Muscle of back (tissue), 11 donors: ENCODE data around the gene CCL25. TPM values are rescaled to one million over a fixed set of nuclear protein-coding genes. Genes with fewer than 3 reads are reported as not detected.

ENCODE experiments used
- DNase-seq, 3 donors: peaks; one replicate each; pipeline versions ENCODE4 v3.0.0 to v3.0.0-alpha.2; 2013
- polyA plus RNA-seq, 10 donors: library from polyadenylated mRNA; unstranded; fragments of 120-200 nt; gene quantifications; one replicate each; pipeline ENCODE4 v1.2.1, GENCODE V29; 2013; ENCODE audit not compliant: insufficient read length in 10 of 10

CCL25 gene
- polyA plus RNA-seq, 10 donors, result 0.18 to 0.33 (median 0.27) TPM; not detected in 6

DNA sequence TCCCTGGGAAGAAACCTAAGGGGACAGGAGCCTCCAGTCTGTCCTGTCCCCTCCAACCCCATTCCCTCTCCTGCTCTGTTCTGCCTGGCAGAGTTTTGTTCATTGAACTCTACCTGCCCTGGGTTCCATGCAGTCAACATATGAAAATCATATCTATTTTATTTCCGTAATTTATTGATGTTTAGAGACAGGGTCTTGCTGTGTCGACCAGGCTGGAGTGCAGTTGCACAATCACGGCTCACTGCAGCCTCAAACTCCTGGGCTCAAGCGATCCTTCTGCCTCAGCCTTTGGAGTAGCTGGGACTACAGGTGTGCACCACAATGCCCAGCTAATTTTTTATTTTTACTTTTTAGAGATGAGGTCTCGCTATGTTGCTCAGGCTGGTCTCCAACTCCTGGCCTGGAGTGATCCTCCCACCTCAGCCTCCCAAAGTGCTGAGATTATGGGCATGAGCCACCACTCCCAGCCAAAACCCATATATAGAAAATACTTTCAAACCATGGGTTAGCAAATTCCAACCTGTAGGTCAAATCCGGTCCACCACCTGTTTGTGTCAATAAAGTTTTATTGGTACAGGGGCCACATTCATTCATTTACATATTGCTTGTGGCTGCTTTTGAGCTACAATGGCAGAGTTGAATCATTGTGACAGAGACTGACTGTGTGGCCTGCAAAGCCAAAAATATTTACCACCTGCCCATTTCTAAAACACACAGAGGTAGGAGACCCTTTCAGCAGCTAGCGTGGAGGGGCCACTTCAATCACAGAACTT, 57.5 kb downstream of the CCL25 start:
- no peak for DNase-seq

DNA sequence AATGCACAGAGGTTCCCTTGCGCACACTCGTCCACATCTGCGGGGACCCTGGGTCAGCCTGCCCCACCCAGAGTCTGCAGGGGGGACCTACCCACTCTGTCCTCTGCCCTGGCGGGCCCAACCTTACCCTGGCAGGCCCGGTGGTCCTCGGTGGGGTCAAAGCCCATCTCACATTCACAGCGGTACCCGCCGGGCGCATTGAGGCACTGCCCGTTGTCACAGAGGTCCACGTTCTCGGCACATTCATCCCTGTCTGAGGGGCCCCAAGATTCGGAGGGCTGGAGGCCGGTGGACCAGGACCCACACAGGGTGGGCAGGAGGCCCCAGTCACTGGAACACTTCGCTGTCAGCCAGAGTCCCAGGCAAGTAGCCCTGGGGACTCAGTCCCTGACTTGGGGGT, 58.4 kb downstream of the CCL25 start:
- no peak for DNase-seq

DNA sequence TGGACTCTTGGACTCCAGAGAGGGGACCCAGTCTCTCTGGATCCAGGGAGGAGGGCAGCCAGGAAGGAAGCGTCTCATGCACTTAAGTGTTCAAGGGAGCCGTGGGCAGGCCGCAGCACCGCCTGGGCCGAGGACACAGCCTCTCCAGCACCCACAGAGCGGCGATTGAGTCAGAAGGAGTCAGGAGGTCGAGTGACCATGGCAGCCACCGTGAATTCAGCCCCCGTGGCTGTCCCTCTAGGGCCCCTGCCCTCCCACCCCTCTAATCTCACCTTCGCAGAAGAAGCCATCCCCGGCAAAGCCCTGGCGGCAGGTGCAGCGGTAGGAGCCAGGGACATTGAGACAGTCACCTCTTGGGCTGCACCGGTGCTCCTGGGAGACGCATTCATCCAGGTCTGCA, 58.8 kb downstream of the CCL25 start:
- DNase-seq, result no peak

Other genes with a start within 250 kb of the CCL25 start
- 10 to 100 TPM; 11.1 to 14.8 (median 13.3) TPM for gene EVI5L, start 222.5 kb upstream of the CCL25 start, polyA plus RNA-seq
- under 1 TPM; 0.07 to 0.49 (median 0.30) TPM for gene PRR36, start 178.4 kb upstream of the CCL25 start, polyA plus RNA-seq
- gene LRRC8E, start 164.2 kb upstream of the CCL25 start, polyA plus RNA-seq, result under 1 TPM in 7 of 10 donors, not detected in 3; 0.11 to 0.61 (median 0.27) TPM
- gene MAP2K7, start 148.9 kb upstream of the CCL25 start, polyA plus RNA-seq, result 10 to 100 TPM; 14.9 to 24.6 (median 20.6) TPM
- under 1 TPM in 5 of 10 donors, not detected in 5; 0.23 to 0.52 (median 0.46) TPM for gene TGFBR3L, start 137.9 kb upstream of the CCL25 start, polyA plus RNA-seq
- 10 to 100 TPM; 11.0 to 20.7 (median 15.7) TPM for gene SNAPC2, start 132.4 kb upstream of the CCL25 start, polyA plus RNA-seq
- gene CTXN1, start 126.6 kb upstream of the CCL25 start, polyA plus RNA-seq, result 1 to 10 TPM in 9 of 10 donors, under 1 TPM in 1; 0.85 to 3.4 (median 2.5) TPM
- gene TIMM44, start 109.1 kb upstream of the CCL25 start, polyA plus RNA-seq, result 10 to 100 TPM; 34.7 to 49.3 (median 45.3) TPM
- 10 to 100 TPM; 48.9 to 67.5 (median 53.6) TPM for gene ELAVL1, start 47.1 kb upstream of the CCL25 start, polyA plus RNA-seq
- 10 to 100 TPM in 5 of 10 donors, 1 to 10 TPM in 5; 5.9 to 17.6 (median 9.7) TPM for gene FBN3, start 96.8 kb downstream of the CCL25 start, polyA plus RNA-seq
- gene CERS4, start 156.6 kb downstream of the CCL25 start, polyA plus RNA-seq, result 10 to 100 TPM; 10.3 to 17.7 (median 14.1) TPM